TTC549 (cell line): Measurements from ENCODE around the gene GATAD2B.

Experiments
- FAIRE-seq: peaks from 2 replicates; lab custom pipeline; 2012; peaks lifted over from hg19 to GRCh38; lab: Jason Lieb, UNC

GATAD2B gene

GRCh38 chr1:153922972-153923925, at the start of gene GATAD2B:
Gene GATAD2B (minus strand): TSS chr1:153922972. CDS start chr1:153828347, 94,625 bp downstream.
- peak; percentile 98 for FAIRE-seq

- FAIRE-seq = no peak
Measured at GRCh38 chr1:153970346-153970745, 47.6 kb upstream of the GATAD2B start.

GRCh38 chr1:153968972-153969371, 46.2 kb upstream of the GATAD2B start:
- FAIRE-seq = no peak

GRCh38 chr1:153968408-153968807, 45.6 kb upstream of the GATAD2B start:
- FAIRE-seq = no peak

- no peak for FAIRE-seq
Measured at GRCh38 chr1:153968000-153968363, 45.2 kb upstream of the GATAD2B start.

GRCh38 chr1:153967107-153967999, 44.6 kb upstream of the GATAD2B start, which contains the start of gene CREB3L4:
Gene CREB3L4 (plus strand): TSS chr1:153967902. CDS start chr1:153968526, 624 bp downstream.
- peak; percentile 96 for FAIRE-seq

GRCh38 chr1:153963850-153964331, 41.1 kb upstream of the GATAD2B start:
- FAIRE-seq = no peak

- FAIRE-seq = peak; percentile 86
Measured at GRCh38 chr1:153963030-153963849, 40.5 kb upstream of the GATAD2B start, which contains the start of gene SLC39A1. Gene SLC39A1 (minus strand): TSS chr1:153963537. CDS start chr1:153962715, 822 bp downstream.

- no peak for FAIRE-seq
Measured at GRCh38 chr1:153962088-153963029, 39.6 kb upstream of the GATAD2B start.

GRCh38 chr1:153961421-153961820, 38.6 kb upstream of the GATAD2B start:
- no peak for FAIRE-seq

- no peak for FAIRE-seq
Measured at GRCh38 chr1:153960206-153960605, 37.4 kb upstream of the GATAD2B start.

GRCh38 chr1:153959454-153959853, 36.7 kb upstream of the GATAD2B start:
- no peak for FAIRE-seq

GRCh38 chr1:153958961-153959260, 36.1 kb upstream of the GATAD2B start:
- no peak for FAIRE-seq

GRCh38 chr1:153958111-153958960, 35.6 kb upstream of the GATAD2B start, which contains the start of gene CRTC2:
Gene CRTC2 (minus strand): TSS chr1:153958612. CDS start chr1:153958497, 115 bp downstream.
- FAIRE-seq = peak; percentile 99

- no peak for FAIRE-seq
Measured at GRCh38 chr1:153957744-153958110, 35.0 kb upstream of the GATAD2B start.

- FAIRE-seq = no peak
Measured at GRCh38 chr1:153956997-153957715, 34.4 kb upstream of the GATAD2B start.

- FAIRE-seq = no peak
Measured at GRCh38 chr1:153954826-153955225, 32.1 kb upstream of the GATAD2B start.

GRCh38 chr1:153953859-153954365, 31.1 kb upstream of the GATAD2B start:
- FAIRE-seq = no peak

GRCh38 chr1:153951801-153952200, 29.0 kb upstream of the GATAD2B start:
- FAIRE-seq = no peak
